Renal cortical epithelial cell (primary cell): ENCODE results near the gene PIK3R1. TPM values are rescaled to one million over a fixed set of nuclear protein-coding genes. Genes with fewer than 3 reads are reported as not detected.

Source experiments
- DNase-seq: peaks from one replicate; pipeline ENCODE4 v3.0.0-alpha.2; 2011; ENCODE audit warnings: low read depth
- total RNA-seq: library from RNA; depleted of rRNA; stranded (reverse); fragments of >200 nt; gene quantifications from 2 replicates; pipeline ENCODE4 v1.2.3, GENCODE V29; 2014

The PIK3R1 gene
- total RNA-seq, 1 donor from 2014 or later = 76.5 TPM

DNA sequence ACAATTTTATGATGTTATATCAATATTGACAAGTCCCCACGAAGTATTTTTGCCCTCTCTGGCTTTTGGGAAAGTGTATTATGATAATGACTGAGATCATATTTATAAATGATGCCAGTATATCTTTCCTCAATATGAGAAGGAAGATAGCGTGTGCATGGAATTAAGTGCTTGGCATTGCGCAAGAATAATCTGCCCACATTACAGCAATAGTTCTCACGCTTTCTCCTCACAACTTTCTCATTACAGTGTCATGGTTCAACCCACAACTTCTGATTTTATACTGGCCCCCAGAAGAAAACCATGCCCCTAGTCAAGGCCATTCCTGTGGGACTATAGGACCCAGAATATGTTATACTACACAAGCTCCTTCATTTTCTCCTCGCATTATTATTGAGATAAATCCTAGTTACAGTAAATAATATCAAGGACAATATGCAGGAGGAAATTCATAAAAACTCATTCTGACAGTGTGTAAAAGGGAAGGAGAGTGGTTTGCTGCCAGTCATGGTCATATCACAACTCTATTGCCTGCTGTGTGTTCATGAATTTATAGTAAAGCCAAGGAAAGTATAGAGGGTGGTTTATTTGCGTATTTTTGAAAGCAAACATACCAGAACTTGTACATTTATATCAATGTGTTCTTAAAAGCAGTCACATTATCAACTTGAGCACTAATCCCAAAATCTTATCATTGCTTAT, 114.1 kb downstream of the PIK3R1 start:
- DNase-seq = no peak

- no peak for DNase-seq
These were observed 115.0 kb downstream of the PIK3R1 start for GRCh38 chr5:68330574-68330973.

GRCh38 chr5:68331192-68332079, 115.9 kb downstream of the PIK3R1 start:
- DNase-seq = peak; percentile 71

- no peak for DNase-seq
These were observed 116.5 kb downstream of the PIK3R1 start for GRCh38 chr5:68332080-68332451.

DNA sequence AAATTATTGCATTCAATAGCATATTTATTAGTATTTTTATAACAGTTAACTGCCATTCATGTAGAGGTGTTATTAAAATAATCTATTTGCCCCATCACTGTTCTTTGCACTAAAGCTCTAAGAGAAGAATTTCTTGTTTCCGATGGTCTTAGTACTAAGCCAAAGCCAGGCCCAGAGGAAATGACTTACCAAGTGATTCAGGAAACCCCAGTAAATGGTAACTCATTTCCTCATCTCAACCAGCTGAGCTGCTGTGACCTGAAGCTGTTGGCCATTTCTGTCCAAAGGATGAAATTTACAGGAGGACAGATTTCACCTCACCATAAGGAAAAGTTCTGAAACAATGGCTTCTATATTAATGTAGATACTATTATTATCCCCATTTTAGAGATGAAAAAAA, 117.0 kb downstream of the PIK3R1 start:
- DNase-seq = peak; percentile 48

GRCh38 chr5:68333649-68334552, 118.3 kb downstream of the PIK3R1 start:
- peak; percentile 96 for DNase-seq

DNA sequence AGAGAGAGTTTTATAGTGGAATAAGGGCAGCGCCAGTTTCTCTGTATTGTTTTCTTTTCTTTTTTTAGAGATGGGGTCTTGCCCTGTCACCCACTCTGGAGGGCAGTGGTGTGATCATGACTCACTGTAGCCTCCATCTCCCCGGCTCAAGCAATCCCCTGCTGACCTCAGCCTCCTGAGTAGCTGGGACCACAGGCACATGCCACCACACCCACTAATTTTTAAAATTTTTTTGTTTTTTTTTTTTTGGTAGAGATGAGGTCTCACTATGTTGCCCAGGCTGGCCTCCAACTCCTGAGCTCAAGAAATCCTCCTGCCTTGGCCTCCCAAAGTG, 119.0 kb downstream of the PIK3R1 start:
- DNase-seq = no peak

GRCh38 chr5:68335075-68335474, 119.5 kb downstream of the PIK3R1 start:
- no peak for DNase-seq

DNA sequence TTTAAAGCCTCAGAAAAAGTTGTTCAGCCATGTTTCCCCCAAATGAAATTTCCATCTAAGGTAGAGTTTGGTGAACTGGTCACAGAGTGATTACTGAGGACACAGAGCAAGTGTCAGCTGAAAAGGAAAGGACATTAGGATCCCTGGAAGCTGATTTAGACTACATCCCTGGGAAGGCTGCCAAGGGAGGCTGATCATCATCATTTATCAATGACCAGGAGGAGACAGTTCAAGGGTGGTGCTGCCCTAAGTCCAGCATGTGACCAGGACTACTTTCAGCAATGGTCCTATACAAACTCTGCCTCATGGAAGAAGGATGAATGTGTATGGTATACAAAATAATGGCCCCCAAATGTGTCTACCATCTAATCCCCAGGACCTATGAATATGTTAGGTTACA, 120.6 kb downstream of the PIK3R1 start:
- no peak for DNase-seq

GRCh38 chr5:68337235-68337634, 121.7 kb downstream of the PIK3R1 start:
- no peak for DNase-seq

- peak; percentile 86 for DNase-seq
These were observed 124.4 kb downstream of the PIK3R1 start for GRCh38 chr5:68339921-68340321.

- no peak for DNase-seq
These were observed 125.5 kb downstream of the PIK3R1 start for GRCh38 chr5:68341006-68341405.

GRCh38 chr5:68342693-68343092, 127.1 kb downstream of the PIK3R1 start:
- DNase-seq = no peak

GRCh38 chr5:68343421-68343826, 127.9 kb downstream of the PIK3R1 start:
- peak; percentile 97 for DNase-seq

- peak; percentile 96 for DNase-seq
These were observed 129.0 kb downstream of the PIK3R1 start for GRCh38 chr5:68344447-68345111.

DNA sequence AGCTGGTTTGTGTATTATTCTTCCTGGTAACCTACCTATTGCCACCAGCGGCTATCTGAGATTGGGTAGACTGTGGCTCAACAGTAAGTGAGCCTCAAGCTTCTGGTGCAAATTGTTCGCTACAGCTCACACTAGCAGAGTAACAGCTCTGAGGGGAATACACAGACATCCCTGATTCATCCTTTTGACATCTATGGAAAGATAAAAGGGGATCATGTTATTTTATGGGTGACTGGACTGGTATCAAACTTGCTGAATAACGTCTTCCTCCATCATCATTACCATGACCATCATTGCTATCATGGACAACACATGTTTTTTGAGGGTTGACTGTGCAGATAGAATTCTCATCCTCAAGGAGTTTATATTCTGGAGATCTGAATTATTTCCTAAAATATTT, 129.6 kb downstream of the PIK3R1 start:
- no peak for DNase-seq

- no peak for DNase-seq
These were observed 130.0 kb downstream of the PIK3R1 start for GRCh38 chr5:68345582-68345981.

GRCh38 chr5:68347536-68347935, 132.0 kb downstream of the PIK3R1 start:
- no peak for DNase-seq

DNA sequence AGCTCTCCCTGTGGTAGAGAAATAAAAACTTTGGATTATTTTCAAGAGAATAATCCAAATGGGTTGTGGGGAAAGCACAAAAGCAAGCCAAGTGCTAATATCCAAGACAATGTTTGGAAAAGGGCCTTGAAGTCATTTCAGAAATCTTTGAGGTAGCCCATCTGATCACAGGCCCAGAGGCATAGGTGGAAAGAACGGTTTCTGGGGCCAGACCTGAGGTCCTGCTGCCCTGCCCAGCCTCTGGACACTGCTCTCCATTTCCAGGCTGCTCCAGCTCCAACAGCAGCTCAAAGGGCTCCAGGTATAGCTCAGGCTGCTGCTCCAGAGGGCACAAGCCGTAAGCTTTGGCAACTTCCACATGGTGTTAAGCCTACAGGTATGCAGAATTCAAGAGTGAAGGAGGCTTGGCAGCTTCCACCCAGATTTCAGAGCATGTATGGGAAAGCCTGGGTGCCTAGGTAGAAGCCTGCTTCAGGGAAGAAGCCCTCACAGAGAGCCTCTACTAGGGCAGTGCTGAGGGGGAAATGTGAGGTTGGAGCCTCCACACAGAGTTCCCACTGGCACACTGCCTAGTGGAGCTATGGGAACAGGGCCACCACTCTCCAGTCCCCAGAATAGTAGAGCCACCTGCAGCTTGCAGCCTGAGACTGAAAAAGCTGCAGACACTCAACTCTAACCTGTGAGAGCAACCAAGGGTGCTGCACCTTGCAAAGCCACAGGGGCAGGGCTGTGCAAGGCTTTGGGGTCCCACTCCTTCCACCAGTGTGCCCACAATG, 133.1 kb downstream of the PIK3R1 start:
- DNase-seq = no peak

DNA sequence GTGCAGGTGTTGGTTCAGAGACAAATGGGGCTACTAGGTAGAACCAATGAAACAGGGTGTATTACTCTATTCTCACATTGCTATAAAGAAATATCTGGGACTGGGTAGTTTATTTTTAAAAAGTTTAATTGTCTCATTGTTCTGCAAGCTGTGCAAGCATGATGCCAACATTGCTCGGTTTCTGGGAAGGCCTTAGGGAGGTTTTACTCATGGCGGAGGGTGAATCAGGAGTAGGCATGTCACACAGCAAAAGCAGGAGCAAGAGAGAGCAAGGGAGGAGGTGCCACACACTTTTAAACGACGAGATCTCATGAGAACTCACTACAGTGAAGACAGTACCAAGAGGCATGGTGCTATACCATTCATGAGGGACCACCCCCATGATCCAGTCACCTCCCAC, 134.6 kb downstream of the PIK3R1 start:
- DNase-seq = no peak
